Stimulated activated CD4-positive, alpha-beta T cell treated with anti-CD3 and anti-CD28 coated beads, Interleukin-1b, Interleukin-23, amount 100 ng/mL, for 4 hours (primary cell): ENCODE measurements around the gene RGS7.
"Not testable (repeated sequence)": the region's sequence is repeated elsewhere in the genome, so short reads cannot be mapped to it uniquely, and the experiment has no call there.

Experiments used
- DNase-seq, 2 donors: peaks; one replicate each; pipeline ENCODE4 v3.0.0-alpha.2; 2020; ENCODE audit warnings: low read depth in 2 of 2

RGS7 gene

GRCh38 chr1:240790856-240791255, 566.1 kb downstream of the RGS7 start:
- no peak for DNase-seq

GRCh38 chr1:240786880-240787279, 570.1 kb downstream of the RGS7 start:
- no peak for DNase-seq

DNA sequence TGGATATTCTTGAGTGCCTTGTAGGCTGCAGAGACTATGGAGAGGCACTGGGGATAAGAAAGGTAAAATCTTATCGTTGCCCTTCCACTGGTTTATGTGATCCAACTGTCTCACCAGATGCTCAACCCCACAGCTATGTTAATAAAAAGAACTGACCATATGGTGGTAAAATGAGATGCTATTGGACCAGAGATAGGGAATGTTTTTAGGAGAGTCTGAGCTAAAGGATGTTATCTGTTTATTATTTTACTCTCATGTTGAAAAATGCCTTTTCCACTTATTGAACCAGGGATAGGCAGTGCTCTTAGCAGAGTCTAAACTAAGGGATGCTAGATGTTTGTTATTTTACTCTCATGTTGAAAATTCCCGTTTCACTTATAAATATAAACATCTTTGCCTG, 572.2 kb downstream of the RGS7 start:
- DNase-seq, result no peak

- DNase-seq, result not testable (repeated sequence)
These were observed 573.3 kb downstream of the RGS7 start for GRCh38 chr1:240783728-240784137.

DNA sequence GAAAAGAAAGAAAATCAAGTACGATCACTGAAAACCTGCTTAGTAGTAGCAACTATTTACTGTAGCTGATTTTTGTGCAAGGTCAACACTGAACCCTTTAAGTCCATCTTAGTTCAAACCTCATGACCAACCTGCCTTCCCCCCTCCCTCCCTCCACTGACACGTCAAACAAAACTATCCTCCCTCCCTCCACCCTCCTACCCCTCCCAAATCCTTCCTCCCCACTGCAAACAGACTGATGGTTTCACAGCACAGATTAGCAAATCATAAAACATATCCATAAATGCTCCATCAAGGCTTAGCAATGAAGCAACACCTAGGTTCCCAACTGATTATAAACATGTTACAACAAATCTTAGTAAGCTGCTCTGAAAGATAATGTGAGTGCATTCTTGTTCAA, 580.8 kb downstream of the RGS7 start:
- no peak for DNase-seq

GRCh38 chr1:240772131-240772530, 584.9 kb downstream of the RGS7 start:
- no peak for DNase-seq

GRCh38 chr1:240771450-240771849, 585.6 kb downstream of the RGS7 start:
- DNase-seq, result no peak

DNA sequence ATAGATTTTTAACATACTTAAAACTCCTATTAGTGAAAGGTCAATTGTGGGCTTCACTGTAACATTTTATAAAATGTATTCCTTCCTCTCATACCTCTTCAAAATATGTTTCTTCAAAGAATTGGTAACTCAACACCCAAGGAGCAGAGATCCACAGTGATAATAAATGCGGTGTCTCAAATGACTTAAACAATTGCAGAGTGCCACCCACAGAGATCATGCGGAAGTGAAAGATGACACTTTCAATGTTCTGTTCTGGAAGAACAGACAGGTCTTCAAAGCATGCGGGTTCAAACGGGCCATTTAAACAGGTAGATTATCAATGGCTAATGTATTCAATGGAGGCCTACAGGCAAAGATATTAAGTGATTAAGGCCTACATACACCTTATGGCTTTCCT, 588.0 kb downstream of the RGS7 start:
- DNase-seq, result no peak

GRCh38 chr1:240766831-240767230, 590.2 kb downstream of the RGS7 start:
- DNase-seq, result no peak

DNA sequence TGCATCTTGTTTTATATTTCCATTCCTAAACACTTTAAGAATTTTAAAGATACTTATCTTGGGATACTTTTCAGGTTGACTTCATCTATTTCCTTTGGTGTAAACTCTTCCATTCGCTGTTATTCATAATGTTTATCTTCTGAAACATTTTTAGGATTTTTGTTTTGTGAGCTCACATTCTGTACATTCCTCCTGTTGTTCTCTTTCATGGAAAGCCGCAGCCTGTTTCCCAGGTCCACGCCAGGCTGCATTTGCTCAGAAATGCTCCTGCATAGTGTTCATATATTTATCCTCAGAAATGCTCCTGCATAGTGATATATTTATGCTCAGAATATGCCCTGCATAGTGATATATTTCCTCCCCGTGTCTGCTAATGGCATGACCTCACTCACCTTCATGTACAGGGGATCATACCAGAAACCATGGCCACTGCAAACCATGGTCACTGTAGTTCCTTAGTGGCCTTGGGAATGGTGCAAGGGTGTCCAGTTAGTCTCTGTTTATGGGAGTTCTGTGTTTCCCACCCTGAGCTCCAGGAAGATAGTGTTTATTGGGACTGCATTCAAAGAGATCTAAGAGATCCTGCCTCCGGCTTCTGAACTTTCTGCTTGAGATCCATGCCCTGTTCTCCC, 591.2 kb downstream of the RGS7 start:
- no peak for DNase-seq

DNA sequence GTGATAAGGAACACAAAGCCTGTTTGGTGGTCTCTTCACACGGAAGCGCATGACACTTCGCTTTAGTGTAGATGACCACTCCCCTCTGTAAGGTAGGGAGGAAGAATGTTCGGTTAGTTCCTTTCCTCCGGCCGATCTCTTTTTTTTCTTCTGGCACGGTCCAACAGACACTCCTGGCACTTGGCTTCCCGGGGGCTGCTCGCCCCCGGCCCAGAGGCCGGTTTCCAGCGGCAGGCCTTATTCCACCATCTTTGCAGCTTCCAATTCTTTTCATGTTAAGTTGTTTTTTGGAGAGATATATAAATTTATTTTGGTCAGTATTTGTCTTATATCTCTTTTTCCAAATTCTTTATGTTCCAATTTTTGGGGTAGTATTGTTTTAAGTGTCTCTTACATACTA, 593.2 kb downstream of the RGS7 start:
- no peak for DNase-seq

GRCh38 chr1:240763095-240763494, 593.9 kb downstream of the RGS7 start:
- not testable (repeated sequence) for DNase-seq

GRCh38 chr1:240762471-240762987, 594.5 kb downstream of the RGS7 start:
- DNase-seq, result not testable (repeated sequence)

DNA sequence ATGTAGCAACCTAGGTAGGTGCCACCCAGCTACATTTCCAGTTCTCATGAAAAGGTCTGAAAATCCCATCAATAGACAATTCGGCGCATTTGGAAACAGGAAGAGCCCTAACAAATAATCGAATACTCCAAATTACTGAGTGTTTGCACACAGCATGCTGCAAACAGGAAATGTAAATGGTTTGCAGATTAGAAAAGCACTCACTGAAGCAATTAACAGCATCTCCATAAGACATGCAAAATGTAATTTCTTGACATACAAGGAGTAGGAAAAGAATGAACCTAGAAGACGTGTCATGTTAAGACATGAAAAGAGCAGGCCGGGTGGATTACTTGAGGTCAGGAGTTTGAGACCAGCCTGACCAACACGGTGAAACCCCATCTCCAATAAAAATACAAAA, 598.2 kb downstream of the RGS7 start:
- not testable (repeated sequence) for DNase-seq

DNA sequence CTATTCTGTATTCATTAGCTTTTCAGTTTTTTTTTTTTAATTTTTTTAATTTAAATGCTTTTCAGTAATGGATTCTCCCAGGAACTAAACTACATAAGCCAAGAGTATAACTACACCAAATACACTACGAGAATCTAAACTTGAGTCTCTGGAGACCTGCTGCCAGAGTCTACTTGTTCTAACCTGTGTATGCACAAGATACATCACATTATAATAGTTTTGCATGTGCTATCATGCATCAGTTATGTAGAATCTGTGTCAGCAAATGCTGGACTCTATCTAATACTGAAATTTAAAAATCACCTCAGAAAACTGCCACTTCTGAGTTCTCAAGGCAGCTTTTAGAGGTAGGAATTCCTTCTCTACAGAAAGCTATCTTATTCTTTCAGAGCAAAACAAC, 598.7 kb downstream of the RGS7 start:
- DNase-seq, result no peak

GRCh38 chr1:240747907-240748306, 609.1 kb downstream of the RGS7 start:
- DNase-seq, result no peak

- DNase-seq, result no peak
These were observed 613.3 kb downstream of the RGS7 start for GRCh38 chr1:240743705-240744104.

- DNase-seq, result no peak
These were observed 617.3 kb downstream of the RGS7 start for GRCh38 chr1:240739754-240740153.

DNA sequence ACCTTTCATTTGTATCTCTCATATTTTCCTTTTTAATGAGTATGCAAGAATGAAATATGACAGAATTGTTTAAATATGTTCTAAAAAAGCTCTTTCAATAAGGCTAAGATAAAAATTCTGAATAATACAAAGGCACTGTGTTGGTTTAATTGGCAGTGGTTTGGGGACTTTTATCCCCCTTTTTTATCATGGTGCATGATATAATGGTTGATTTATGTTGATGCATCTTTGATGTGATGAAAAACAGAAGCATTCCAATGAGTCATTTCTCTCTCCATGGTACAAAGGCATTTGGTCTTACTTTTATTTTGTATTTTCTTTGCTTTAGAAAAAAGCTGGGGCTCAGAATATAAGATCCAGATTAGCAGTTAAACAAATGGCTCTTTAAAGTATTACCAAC, 617.9 kb downstream of the RGS7 start:
- DNase-seq, result no peak

DNA sequence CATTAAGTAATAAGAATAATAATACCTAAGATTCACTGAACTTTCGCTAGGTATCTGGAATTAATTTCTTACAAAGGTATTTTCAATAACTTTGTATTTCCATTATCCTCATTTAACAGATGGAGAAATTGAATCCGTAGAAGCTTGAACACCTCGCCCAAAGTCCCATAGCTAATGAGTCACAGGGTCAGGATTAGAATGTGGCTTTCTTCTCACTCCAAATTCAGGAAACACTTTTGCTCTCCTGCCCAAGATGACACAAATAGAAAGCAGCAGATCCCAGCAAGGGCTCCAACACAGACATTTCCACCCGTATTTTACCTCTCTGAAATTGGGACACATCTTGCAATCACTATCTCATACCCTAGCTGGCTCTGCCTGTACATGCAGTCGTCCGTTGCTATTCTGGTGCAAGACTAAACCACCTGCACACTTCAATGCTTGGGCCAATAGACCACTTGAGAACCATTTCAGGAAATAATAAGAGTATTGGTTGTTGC, 619.2 kb downstream of the RGS7 start:
- DNase-seq, result no peak

GRCh38 chr1:240737298-240737697, 619.7 kb downstream of the RGS7 start:
- no peak for DNase-seq

GRCh38 chr1:240734705-240735104, 622.3 kb downstream of the RGS7 start:
- DNase-seq, result not testable (repeated sequence)

GRCh38 chr1:240734001-240734400, 623.0 kb downstream of the RGS7 start:
- no peak for DNase-seq

DNA sequence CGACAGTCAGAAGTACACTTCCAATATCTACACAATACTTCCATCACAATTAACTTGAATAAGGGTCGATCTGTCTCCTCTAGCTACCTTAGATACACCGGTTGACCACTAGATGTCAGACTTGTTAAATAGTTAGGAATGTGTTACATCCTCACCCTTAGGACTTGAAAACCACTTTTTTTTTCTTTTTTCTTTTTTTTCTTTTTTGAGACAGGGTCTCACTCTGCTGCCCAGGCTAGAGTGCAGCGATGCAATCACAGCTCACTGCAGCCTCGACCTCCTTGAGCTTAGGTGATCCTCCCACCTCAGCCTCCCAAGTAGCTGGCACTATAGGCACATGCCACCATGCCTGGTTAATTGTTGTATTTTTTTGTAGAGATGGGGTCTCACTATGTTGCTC, 624.6 kb downstream of the RGS7 start:
- no peak for DNase-seq
